Germinal center (tissue), 1 donor: ENCODE data around the gene KCNJ6.
"Not testable (repeated sequence)": the region's sequence is repeated elsewhere in the genome, so short reads cannot be mapped to it uniquely, and the experiment has no call there.

Source experiments
- DNase-seq: peaks from one replicate; pipeline ENCODE4 v3.0.0; 2012; ENCODE audit warnings: mixed read lengths, low spot score

Gene KCNJ6

DNA sequence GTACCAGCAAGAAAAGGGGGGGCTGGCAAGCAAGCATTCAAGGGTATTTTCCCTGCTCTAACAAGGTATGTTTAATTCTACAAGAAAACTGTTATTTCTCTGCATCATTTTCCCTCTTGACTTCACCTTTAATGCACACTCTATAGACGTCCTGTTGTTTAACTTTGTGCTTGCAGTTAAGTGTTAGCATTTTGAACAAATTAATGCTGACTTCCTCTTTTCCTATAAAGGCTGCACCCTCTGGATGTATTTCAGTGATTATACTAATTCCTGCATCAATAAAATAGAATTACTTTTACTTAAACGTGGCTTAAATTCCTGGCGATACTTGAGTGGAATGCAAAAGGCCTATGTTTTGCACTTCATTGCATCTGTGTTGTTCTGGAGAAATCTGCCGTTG is 183.3 kb downstream of the KCNJ6 start:
- no peak for DNase-seq

DNA sequence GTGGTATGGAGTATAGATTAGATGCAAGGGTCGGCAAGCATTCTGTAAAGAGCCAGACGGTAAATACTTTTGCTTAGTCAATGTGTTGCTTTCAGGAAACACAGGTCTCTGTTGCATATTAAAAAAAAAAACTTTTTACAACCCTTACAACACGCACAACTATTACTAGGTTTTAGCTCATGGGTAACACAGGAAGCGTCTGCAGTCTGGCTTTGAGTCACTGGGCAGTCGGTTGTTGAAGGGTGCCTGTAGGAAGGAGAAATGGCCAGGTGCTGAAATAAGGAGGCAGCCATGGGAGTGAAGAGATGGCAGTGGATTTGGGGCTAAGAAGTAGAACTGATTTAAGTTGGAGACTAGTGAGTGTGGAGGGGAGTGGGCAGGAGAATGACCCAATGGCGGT is 192.1 kb downstream of the KCNJ6 start:
- DNase-seq: no peak

DNA sequence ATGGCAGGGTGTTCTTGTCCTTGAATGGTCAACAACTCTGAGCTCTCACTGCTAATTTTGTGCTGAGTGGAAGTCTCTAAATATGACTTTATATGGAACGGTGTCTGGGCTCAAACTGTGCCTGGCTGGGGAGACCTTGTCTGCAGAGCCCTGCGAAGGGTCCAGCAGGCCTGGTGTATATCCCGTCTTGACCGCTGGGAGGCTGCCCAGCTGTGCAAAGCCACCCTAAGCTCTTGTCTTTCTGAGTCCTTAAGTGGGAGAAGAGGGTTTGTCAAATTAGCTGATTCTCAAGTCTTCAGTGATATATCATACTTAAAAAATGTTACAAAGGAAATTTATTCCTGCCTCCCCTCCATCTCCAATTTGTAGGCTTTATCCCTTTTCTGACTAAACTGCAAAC is 198.7 kb downstream of the KCNJ6 start:
- DNase-seq: no peak

DNA sequence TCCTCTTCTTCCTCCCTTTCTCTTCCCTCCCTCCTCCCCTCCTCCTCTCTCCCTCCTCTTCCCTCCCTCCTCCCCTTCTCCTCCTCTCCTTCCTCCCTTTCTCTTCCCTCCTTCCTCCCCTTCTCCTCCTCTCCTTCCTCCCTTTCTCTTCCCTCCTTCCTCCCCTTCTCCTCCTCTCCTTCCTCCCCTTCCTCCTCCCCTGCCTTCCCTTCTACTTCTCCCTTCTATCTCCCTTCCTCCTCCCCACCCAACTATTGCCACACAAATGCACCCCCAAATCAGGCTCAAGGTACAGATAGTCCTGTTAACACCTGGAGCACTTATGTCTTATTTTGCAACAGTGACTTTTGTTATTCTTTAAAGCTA is 203.7 kb downstream of the KCNJ6 start:
- not testable (repeated sequence) for DNase-seq

DNA sequence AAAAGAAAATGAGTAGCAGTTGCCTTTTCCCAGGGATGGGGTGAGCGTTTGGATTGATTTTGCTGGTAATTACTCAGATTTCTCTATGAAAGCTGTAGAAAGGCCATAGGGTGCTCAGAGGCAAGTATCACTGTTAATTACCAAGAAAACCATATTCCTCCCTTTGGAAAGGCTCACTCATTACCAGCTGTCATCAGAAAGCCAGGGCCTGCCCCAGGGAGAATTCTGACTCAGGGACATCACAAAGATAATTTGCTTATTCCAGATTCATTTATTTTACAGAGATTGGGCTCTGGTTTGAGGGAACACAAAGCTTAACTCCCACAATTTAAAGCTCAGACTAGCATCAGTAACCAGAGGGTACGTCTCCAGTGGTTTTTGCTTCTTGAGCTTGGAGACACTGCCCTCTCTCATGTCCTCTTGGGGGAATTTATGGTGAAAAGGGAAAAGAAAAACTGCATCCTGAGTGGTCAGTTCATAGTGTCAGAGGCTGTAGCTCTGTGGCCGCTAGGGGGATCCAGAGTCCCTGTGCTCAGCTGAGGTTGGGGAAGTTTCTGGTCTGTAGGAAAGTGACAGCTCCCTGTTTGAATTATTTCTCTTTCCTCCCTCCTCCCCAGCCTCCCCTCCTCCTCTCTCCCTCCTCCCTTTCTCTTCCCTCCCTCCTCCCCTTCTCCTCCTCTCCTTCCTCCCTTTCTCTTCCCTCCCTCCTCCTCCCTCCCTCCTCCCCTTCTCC is 204.3 kb downstream of the KCNJ6 start:
- DNase-seq: peak; percentile 43

DNA sequence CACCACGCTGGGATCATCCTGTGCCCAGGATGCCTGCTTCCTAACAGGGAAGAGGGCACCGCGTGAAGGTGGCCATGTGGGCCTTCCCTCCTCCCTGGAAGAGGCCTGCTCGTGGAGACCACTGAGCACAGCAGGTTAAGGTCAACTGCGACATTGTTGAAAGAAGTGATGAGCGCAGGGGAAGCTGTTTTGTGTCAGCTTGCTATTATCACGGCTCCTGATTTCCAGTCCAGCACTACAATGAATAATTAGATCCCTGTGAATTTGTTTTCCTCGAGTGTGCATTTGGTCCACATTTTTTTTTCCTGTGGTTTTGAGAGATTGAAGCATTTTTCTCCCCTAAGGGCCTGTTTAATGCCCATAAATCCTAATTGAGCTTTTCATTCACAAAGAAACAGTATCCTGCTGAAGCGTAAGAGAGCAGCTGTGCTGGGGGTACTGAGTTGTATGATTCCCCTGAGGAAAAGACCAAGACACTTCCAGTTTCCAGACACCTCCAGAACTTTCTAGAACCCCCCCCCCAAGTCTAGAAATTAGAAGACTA is 204.9 kb downstream of the KCNJ6 start:
- no peak for DNase-seq

DNA sequence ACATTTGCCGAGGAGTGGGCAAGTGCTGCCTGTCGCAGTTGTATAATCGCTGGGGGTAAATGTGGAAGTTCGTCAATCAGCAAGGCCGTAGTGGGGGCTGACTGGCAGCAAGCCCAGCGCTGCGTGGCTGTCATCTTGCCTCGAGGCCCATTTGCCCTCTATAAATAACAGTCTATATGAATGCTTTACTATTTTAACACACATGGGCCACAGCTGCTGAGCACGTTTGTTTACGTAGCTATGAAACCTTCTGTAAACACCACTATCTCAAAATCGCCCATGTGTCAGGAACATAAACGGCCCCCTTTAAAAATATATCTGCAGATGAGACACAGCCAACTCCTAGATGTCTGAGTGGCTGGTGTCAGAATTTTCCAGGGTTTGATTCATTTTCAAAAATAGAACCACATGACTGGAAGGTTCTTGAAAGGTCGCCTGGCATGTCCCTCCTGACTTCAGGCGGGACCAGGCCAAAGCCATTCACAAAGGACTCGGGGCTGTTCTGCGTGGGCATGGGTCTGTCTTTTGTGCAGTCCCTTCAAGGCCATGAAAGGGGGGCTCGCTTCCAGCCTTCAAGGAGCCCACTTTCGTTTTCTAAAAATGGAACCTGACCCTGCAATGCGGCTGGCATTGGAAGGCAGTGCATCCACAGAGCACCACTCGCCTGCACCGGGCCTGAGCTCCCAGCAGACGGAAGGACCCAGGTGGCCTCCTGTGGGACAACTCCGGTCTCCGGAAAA is 205.5 kb downstream of the KCNJ6 start:
- DNase-seq: no peak

DNA sequence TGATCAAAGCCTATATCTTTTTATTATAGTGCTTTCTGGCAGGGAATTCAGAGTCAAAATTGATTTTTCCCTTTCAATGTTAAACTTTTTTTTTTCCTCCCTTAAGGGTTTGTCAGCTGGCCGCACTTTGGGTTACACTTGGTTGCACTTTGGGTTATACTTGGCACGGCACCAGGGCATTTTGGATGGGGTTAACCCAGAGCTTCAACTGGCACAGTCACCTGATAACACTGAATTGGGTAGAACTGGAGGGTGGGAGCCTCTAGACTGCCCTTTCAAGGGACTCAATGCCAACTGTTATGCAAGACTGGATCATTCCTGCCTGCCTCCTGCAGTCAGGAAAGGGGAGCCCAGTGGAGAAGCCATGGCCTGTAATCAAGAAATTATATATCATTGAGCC is 211.5 kb downstream of the KCNJ6 start:
- DNase-seq: no peak

DNA sequence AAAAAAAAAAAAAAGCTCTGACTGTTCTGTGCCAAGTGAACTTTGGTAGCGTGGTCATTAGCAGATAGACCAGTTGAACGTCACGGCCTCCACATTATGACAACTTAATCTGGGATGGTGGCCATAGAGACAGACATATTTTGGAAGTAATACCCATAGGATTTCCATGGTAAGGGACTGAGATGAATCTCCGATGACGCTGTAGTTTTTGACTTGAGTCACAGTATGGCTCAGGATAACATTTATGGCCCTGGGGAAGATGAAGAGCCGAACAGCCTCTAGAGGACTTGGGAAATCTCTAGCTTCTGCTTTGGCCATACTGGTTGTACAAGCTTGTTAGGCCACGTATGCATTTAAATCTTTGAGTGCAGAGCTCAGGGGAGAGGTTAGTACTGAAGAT is 214.0 kb downstream of the KCNJ6 start:
- no peak for DNase-seq

DNA sequence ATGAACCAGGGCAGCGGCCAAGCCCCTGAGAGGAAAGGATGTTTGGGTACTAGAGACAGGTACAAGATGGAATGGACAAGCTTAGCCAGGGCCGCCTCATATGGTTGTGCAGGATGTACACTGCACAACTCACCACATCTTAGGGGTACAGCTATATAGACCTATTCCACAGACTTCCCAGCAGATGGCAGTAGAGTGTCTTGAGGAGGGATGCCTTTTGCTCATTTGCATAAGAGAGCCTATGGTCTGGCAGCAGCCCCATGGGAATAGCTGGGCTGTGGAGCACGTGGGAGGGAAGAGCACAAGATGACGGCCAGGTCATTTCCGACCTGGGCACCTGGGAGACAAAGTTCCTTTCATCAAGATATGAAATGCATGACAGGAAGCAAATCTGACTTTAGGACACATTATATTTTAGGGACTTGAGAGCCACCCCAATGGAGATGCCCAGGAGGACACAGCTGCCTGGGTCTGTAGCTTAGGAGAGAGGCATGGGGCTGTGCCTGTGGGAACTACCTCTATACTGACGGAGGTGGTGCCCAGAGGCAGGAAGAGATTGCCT is 215.5 kb downstream of the KCNJ6 start:
- DNase-seq: peak; percentile 84

DNA sequence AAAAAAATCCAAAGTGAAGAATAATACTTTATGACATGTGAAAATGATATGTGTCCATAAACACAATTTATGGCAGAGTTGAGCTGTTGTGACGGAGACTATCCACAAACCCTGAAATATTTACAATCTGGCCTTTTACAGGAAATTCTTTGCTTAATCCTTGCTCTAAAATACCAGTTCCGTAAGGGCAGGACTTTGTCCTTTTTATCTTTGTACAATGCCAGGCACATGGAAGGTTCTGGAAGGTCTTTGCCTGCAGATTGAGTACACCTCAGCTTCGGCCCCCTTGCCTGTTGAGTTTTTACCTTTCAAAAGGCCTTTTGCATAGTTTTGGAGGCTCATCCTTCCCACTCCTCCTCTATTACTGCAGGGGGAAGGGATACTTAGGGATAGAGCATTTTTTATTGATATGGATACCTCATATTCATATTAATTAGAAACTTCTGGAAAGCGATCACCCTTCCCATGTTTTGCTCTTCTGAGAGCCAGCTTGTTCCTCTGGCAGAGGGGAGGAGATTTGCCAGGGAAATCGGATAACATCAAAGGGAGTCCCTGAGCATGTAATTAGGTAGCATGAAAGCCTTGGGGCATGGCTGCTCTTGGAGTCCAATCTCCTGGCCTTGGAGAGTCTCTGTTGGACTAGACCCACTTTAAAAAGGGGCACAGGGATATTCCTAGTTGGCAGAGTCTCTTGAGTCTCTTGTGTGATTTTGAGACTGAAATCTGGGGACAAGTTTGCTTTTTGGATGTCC is 217.1 kb downstream of the KCNJ6 start:
- no peak for DNase-seq

DNA sequence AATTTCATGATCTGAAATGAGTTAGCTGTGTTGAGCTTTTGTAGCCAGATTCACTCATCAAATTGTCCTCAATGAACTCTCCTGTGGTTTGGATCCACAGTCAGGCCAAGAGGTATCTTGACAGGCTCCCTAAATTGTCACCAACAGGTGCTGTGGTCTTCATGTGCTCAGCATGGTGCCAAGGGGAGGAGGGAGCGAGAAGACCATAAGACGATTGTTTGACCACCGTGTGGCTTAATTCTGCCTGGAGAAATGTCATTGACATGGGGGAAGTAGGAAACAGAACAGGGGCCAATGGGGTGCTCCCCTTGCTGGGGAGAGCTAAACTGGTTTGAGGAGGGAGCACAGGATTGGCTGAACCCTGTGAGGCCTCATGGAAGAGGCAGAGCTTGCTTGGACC is 219.3 kb downstream of the KCNJ6 start:
- no peak for DNase-seq

DNA sequence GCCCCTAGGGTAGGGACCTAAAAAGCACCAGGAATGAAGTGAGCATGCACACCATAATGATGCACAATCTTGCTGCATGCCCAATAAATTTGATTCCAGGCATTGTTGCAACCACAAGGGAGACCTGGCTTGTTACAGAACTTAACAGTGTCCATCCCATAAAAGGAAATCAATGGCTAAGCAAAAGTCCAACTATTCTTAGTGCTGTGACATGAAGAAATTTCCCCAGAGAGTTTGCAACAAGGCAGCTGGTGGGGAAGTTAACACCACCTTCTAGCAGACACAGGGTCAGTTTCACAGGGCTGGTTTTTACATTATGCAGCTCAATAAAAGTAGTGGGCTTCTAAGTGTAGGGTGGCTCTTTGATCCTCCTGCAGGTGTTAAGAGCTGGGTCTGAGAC is 221.1 kb downstream of the KCNJ6 start:
- DNase-seq: no peak

DNA sequence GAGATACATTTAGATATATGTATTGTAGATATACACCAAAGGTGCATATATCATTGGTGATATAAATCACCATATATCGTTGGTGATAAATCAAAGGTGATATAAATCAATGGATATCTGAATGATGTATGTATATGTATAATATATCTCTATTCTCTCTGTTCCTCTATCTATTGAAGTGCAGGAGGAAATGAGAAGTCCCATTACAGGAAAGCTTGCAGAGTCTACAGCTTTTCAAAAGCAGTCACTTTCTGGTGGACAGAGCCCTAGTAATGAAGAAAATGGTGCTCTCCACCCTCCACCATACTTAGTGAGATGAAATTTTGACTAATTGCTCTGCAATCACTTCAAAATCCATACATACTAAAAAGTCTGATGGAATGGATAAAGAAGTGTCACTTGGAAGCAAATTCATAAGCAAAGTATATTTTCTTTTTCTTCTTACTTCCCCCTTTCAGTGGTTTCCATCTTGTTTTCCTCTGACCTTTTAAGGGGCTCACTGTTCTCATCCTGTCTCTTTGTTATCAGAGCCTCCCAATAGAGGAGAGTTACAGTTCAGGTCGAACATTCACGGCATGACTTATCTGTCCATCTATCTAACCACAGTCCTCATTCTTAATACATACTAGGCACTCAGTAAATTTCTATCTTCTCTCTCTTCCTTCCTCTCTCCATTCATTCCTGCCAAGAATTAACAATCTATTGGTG is 227.2 kb downstream of the KCNJ6 start:
- no peak for DNase-seq

DNA sequence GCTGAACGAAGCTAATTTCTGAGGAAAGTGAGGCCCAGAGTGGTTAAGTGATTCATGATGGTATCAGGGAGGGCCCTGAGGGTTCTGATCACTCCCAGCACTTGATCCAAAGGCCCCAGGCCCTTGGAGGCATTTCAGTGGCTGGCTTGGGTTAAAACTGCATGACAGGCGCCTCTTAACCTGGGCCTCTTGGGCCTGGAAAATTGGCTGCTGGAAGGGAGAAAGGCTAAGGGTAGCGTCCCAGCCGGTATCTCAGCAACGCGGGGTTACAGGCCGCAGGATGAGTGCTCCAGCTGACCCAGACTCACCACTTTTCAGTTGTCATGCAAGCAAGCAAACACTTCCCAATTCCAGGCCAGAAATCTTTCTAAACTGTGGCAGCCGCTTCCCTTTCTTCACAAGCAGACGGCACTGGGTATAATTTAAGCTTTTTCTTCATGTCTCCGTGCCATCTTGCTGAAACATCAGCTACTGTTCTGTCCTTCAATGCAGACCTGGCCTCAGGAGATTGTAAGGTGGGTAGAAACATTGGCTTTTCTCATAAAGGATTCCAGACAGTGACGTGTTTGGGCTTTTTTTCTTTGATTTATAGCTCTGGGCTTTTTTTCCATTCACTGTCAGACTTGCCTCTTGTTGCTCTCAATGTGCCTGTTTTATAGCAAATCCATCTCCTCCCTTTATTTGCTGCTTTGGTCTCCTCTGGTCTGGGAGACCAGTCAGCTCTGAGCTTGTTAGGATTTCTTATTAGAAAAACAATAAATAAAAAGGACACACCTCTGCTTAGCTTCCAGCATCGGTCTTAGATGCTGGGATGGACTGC is 229.1 kb downstream of the KCNJ6 start:
- no peak for DNase-seq

DNA sequence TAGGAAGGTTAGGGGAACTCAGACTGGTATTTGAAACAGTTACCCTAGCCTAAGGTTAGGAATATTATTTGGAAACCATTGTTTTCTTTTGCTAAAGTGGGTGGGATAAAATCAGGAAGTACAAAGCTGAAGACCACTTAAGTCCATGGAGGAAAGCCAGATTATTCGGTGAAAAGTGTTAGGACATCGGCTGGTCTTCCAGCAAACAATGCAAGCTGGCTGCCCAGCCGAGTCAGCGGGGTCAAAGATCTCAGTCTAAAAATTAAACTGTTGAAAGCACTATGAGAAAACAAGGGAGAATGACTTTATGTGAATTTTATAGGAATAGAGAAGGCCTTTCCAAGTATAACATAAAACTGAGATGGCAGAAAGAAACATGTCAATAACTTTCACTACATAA is 231.7 kb downstream of the KCNJ6 start:
- no peak for DNase-seq

DNA sequence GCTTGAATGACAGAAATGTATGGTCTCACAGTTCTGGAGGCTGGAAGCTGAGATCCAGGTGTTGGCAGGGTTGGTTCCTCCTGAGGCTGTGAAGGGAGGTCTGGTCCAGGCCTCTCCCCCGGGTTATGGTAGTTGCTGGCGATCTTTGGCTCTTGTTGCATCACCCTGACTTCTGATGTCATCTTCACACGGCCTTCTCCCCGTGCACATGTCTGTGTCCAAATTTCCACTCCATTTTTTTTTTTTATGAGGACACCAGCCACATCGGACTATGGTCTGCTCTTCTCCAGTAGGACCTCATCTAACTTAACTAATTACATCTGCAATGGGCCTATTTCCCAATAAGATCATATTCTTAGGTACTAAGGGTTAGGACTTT is 232.2 kb downstream of the KCNJ6 start:
- no peak for DNase-seq

DNA sequence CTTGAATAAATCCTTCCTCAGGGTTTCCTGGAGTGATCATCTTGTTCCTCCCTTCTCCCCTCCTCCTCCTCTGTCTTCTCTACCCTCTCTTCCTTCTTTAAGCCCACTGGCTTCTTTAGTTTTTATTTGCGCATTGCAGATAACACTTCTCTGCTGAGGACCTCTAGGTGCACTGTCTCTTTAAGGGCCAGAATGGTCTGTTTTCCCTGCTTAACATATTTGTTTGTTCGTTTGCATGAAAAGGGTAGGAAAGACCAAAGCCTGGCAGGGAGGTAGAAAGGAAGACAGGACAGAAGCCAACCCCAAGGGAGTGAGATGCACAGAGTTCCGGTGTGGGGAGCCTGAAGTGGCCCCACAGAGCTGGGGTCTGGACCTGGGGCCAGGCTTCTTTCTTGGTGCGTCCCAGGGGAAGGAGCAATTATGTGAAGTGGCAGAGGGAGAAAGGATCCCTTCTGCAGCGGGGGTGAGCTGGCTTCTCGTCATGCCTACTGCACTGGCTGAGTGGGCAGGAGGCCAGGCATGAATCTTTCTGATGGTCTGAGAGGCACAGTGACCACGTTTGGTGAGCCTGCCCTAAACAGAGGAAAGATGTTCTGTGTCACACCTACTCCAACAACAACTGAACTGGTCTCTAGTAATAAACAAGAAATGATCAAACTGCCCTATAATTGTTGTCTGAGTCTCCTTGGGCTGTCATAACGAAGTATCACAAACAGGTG is 232.7 kb downstream of the KCNJ6 start:
- no peak for DNase-seq

DNA sequence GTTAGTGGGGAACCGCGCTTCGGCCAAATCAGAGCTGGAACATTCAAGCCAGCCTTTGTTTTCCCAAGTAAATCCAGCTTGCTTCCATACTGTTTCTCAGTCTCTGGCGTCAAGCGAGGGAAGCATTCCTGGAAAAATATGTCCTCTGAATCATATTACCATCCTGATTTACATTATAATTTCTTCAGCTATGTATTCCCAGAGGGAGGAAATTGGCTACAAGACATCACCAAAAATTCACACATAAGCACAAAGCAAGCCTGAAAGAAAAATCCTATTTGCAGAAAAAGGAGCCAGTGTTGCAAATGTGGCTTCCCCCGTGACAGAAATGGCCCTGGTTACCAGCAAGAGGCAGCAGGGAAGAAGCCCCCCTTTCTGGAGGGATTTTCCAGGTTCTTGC is 233.3 kb downstream of the KCNJ6 start:
- DNase-seq: no peak

DNA sequence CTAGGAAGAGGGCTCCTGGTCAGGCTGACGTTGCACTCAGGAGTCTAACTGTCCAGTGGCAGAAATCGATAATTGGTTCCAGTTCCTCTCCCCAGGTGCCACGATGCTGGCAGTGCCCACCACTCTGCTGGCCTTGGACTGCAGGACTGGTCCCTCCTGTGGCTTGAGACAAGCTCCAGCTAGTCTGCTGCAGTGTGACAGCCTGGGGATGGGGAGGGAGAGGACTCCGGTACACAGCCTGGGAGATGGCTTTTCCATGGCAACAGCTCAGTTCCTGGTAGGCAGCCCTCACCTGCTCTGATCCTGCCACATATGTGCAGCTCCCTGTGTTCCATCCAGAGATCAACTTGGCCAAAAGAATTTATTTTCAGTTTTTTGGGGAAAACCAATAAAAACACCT is 239.3 kb downstream of the KCNJ6 start:
- no peak for DNase-seq
